ENCODE measurements around the gene HSPA14.

HSPA14 gene

DNA sequence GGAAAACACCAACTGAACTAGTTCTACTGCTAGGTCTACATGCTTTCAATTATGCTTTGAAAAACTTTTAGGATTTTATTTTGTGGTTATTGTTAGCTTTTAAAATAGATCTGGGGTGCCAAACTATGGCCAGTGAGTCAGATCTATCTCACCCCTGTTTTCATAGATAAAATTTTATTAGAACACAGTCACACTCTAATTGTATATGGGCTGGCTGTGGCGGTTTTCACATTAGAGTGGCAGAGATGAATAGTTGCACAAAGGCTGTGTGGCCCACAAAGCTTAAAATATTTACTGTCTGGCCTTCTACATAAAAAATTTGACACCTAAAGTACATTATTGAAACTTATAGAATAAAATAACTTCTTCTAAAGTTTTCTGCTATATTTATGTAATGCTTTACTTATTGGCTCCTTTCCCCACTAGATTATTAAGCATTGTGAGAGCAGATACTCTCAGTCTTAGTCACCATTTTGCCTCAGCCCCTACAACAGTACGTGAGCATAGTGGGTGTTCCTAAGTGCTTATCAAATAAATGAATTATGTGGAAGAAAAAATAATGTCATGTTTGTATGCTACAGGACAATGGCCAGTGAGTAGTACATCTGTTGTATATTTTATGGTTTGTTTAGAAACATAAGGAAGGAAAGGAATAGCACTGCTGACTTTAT lies 35.1 kb downstream of the HSPA14 start:
- Histone ChIP-seq H3K27me3 (ENCODE audit: insufficient read depth, low read depth, severe bottlenecking) (no peaks in the 10 kb centered on the region), H3K27ac (no peak overlapping the region), H3K4me3 (ENCODE audit: low read depth, low read length) (no peak overlapping the region), H3K9me3 (ENCODE audit: severe bottlenecking) (no peaks in the 10 kb centered on the region), H3K36me3 (peaks cover 3% of the 10 kb centered on the region)
- TF ChIP-seq, protein P1, sequence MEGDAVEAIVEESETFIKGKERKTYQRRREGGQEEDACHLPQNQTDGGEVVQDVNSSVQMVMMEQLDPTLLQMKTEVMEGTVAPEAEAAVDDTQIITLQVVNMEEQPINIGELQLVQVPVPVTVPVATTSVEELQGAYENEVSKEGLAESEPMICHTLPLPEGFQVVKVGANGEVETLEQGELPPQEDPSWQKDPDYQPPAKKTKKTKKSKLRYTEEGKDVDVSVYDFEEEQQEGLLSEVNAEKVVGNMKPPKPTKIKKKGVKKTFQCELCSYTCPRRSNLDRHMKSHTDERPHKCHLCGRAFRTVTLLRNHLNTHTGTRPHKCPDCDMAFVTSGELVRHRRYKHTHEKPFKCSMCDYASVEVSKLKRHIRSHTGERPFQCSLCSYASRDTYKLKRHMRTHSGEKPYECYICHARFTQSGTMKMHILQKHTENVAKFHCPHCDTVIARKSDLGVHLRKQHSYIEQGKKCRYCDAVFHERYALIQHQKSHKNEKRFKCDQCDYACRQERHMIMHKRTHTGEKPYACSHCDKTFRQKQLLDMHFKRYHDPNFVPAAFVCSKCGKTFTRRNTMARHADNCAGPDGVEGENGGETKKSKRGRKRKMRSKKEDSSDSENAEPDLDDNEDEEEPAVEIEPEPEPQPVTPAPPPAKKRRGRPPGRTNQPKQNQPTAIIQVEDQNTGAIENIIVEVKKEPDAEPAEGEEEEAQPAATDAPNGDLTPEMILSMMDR (IDR thresholded peaks at IDR 0.05; ENCODE audit: low read depth, low read length) = no peak
- DNase-seq = no peak

DNA sequence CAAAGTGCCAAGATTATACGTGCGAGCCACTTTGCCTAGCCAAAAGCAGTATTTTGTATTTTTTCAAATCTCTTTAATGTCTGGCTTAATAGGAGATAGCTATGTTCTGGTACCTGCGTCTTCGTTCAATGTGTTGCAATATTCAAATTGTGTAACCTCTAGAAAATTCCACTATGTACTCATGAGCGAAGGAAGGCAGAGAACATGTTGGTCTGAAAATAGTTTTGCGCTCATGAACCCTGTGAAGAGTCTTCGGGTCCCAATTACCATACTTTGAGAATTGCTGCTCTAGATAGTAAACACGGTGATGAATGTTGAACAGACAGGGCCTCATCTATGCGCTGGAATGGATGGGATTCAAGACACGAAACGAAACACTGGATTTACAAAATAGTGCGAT lies 37.8 kb downstream of the HSPA14 start:
- no peak for DNase-seq
- H3K9me3 ChIP-seq (ENCODE audit: severe bottlenecking) = no peaks in the 10 kb centered on the region
- TF ChIP-seq, protein P1 (IDR thresholded peaks at IDR 0.05; ENCODE audit: low read depth, low read length) = no peak
- H3K36me3 ChIP-seq = no peaks in the 10 kb centered on the region
- H3K27ac ChIP-seq = no peak overlapping the region
- no peaks in the 10 kb centered on the region for H3K27me3 ChIP-seq (ENCODE audit: insufficient read depth, low read depth, severe bottlenecking)
- H3K4me3 ChIP-seq (ENCODE audit: low read depth, low read length) = no peak overlapping the region

DNA sequence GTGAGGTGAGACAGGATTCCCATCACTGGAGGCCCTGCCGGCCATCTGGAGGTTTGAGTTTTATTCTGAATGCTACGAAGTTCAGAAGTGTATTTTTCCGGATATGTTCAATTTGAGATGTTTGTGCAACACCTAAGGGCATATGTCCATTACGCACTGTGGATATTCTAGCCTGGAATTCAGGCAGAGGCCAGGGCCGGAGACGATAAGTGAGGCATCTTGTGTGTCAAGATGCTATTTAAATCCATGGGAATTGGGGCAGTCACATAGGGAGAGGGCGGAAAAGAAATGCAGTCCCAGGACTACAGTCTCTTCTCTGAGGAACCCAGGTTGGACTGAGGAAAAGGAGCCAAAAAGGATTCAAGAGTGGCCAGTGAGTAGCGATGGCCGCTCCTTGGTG lies 38.7 kb downstream of the HSPA14 start:
- Histone ChIP-seq H3K27me3 (ENCODE audit: insufficient read depth, low read depth, severe bottlenecking) (no peaks in the 10 kb centered on the region), H3K9me3 (ENCODE audit: severe bottlenecking) (no peaks in the 10 kb centered on the region), H3K4me3 (ENCODE audit: low read depth, low read length) (no peak overlapping the region), H3K36me3 (peaks cover 3% of the 10 kb centered on the region; the same call in 1 of the 2 replicates), H3K27ac (no peak overlapping the region)
- TF ChIP-seq, protein P1 (IDR thresholded peaks at IDR 0.05; ENCODE audit: low read depth, low read length) = no peak
- no peak for DNase-seq

DNA sequence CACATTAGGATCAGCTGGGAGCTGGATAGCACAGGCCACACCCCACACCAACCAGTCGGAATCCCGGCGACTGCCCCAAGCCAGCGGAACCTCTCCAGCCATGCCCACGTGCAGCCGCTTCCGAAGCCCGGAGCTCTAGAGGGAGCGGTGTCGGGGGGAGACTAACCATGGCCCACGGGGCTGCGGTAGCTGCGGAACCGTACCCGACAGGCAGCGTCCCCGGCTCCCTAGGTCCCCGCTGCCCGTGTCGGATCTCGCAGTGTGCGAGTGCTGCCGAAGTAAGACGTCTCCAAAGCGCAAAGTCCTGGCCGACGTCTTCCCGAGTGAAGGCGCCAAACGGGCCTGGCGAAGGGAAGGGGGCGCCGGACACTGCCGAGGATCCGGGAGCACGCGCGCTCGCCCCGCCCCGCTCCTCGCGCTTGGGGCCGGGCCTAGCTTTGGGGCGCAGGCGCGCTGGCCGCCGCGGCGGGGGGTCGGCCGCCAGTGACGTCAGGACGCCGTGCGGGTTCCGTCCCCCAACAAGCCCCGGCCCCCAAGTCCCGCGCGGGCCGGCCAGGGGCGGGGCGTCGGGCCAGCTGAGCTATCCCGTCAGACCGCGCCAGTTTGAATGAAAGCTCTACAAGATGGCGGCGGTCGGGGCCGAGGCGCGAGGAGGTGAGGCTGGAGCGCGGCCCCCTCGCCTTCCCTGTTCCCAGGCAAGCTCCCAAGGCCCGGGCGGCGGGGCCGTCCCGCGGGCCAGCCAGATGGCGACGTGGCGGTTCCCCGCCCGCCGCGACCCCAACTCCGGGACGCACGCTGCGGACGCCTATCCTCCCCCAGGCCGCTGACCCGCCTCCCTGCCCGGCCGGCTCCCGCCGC lies 40.4 kb downstream of the HSPA14 start, which contains the start of gene SUV39H2:
Gene SUV39H2, plus strand, starts transcription at position 601 of the 858 bp plus-strand sequence. Its CDS starts 23 bp downstream, at position 624.
- H3K36me3 ChIP-seq = peaks cover 8% of the 10 kb centered on the region; the same call in 1 of the 2 replicates
- H3K9me3 ChIP-seq (ENCODE audit: severe bottlenecking) = no peaks in the 10 kb centered on the region
- TF ChIP-seq, protein P1 (IDR thresholded peaks at IDR 0.05; ENCODE audit: low read depth, low read length) = no peak
- no peaks in the 10 kb centered on the region for H3K27me3 ChIP-seq (ENCODE audit: insufficient read depth, low read depth, severe bottlenecking)
- peak within 1 kb of the TSS; percentile 94 for H3K27ac ChIP-seq
- peak within 1 kb of the TSS; percentile 97 for H3K4me3 ChIP-seq (ENCODE audit: low read depth, low read length)
- DNase-seq = peak; percentile 85

DNA sequence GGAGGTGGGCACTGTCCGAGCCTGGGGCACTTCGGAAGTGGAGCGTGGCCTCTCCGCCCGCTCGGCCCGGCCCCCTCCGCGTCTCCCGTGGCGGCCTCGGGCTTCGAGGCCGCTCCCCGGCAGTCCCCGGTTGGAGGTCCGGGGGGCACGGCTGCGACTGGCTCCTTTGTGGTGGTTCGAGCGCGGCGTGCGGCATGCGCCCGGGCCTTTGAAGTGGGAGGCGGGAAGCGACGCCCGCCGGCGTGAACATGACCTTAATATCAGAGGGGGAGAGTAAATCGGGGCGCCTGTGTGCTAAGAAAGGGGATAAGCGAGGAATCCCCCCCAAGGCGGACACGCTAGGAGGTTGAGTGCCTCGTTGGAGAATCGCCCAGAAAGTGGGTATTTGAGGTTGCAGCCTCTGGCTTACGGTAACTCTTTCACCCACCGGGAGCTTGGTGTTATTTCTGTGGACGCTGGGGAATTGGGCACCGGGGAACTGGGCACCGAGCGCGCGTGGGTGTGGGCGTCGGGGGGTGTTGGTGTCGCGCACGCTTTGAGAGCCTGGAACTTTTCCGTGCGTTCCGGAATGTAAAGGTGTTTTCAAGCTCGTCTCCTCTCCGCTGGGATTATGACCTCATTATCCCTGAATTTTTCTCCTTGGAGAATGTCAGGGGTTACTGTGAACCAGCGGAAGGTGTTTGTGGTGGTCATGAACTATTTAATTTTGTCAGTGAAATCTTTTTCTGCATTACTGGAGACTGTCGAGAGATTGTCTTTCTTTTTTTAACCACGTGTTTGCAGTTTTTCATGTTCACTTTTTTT lies 41.2 kb downstream of the HSPA14 start:
- Histone ChIP-seq H3K27me3 (ENCODE audit: insufficient read depth, low read depth, severe bottlenecking) (no peaks in the 10 kb centered on the region), H3K36me3 (peaks cover 8% of the 10 kb centered on the region; the same call in 1 of the 2 replicates), H3K27ac (peak overlapping the region; percentile 94), H3K9me3 (ENCODE audit: severe bottlenecking) (no peaks in the 10 kb centered on the region), H3K4me3 (ENCODE audit: low read depth, low read length) (peak overlapping the region; percentile 93)
- TF ChIP-seq, protein P1 (IDR thresholded peaks at IDR 0.05; ENCODE audit: low read depth, low read length) = no peak
- DNase-seq = no peak

Measured in WERI-Rb-1 (cell line).